GM23248 (cell line): ENCODE measurements around the gene DHX32. TPM values are rescaled to one million over a fixed set of nuclear protein-coding genes. Genes with fewer than 3 reads are reported as not detected.
A peak's percentile ranks its signal among the peaks of the same experiment; 100 is the strongest.

Experiments
- DNase-seq: peaks from one replicate; pipeline ENCODE4 v3.0.0-alpha.2; 2015
- H2AFZ ChIP-seq: fragments of 200-600 bp; sonication (generic); 2 replicates; pipeline ENCODE4 v1.6.1; 2016; ENCODE audit warnings: antibody characterized with exemption
- H3F3A ChIP-seq: fragments of 200-600 bp; sonication (generic); 2 replicates; pipeline ENCODE4 v1.6.1; 2016; ENCODE audit warnings: mild to moderate bottlenecking, antibody characterized with exemption, mixed run types; ENCODE audit not compliant: insufficient read depth
- H3K27ac ChIP-seq: fragments of 200-600 bp; sonication (generic); 2 replicates; pipeline ENCODE4 v1.5.1; 2016; ENCODE audit warnings: mild to moderate bottlenecking
- H3K27me3 ChIP-seq: fragments of 200-600 bp; sonication (generic); replicated peaks from 2 replicates; pipeline ENCODE4 v1.6.1; 2016; ENCODE audit warnings: mild to moderate bottlenecking; ENCODE audit not compliant: insufficient read depth
- H3K36me3 ChIP-seq: fragments of 200-600 bp; sonication (generic); 2 replicates; pipeline ENCODE4 v1.6.1; 2016; ENCODE audit warnings: low read depth, mild to moderate bottlenecking
- H3K4me1 ChIP-seq: fragments of 200-600 bp; sonication (generic); 2 replicates; pipeline ENCODE4 v1.6.1; 2016; ENCODE audit warnings: mild to moderate bottlenecking; ENCODE audit not compliant: insufficient read depth
- H3K4me2 ChIP-seq: fragments of 200-600 bp; sonication (generic); one replicate; pipeline ENCODE4 v1.6.1; 2016; ENCODE audit warnings: mild to moderate bottlenecking; ENCODE audit not compliant: unreplicated experiment
- H3K4me3 ChIP-seq: fragments of 200-600 bp; sonication (generic); 2 replicates; pipeline ENCODE4 v1.5.1; 2016; ENCODE audit warnings: mild to moderate bottlenecking
- H3K79me2 ChIP-seq: fragments of 200-600 bp; sonication (generic); 2 replicates; pipeline ENCODE4 v1.6.1; 2016; ENCODE audit warnings: mild to moderate bottlenecking; ENCODE audit not compliant: insufficient read depth
- H3K9ac ChIP-seq: fragments of 200-600 bp; sonication (generic); 2 replicates; pipeline ENCODE4 v1.6.1; 2016; ENCODE audit warnings: mild to moderate bottlenecking
- H3K9me2 ChIP-seq: fragments of 200-600 bp; sonication (generic); 2 replicates; pipeline ENCODE4 v1.6.1; 2016; ENCODE audit warnings: mixed run types, mild to moderate bottlenecking, moderate library complexity; ENCODE audit not compliant: insufficient read depth
- H3K9me3 ChIP-seq: fragments of 200-600 bp; sonication (generic); one replicate; pipeline ENCODE4 v1.6.1; 2017; ENCODE audit warnings: low read depth
- H4K20me1 ChIP-seq: fragments of 200-600 bp; sonication (generic); 2 replicates; pipeline ENCODE4 v1.6.0; 2016; ENCODE audit not compliant: insufficient read depth
- EZH2 ChIP-seq: fragments of 200-600 bp; sonication (generic); IDR thresholded peaks from 2 replicates; pipeline ENCODE4 v1.6.1; 2018; ENCODE audit warnings: antibody characterized with exemption, mild to moderate bottlenecking; ENCODE audit not compliant: insufficient read depth, poor library complexity, severe bottlenecking
- EZH2phosphoT487 ChIP-seq: fragments of 200-600 bp; sonication (generic); IDR thresholded peaks from 2 replicates; pipeline ENCODE4 v1.6.1; 2018; ENCODE audit warnings: antibody characterized with exemption, moderate library complexity, mild to moderate bottlenecking, low read depth; ENCODE audit not compliant: insufficient read depth
- WGBS, 2 experiments: methylation state at CpG; one replicate each; pipeline ENCODE4 v1.1.6; 2015 to 2017; ENCODE audit warnings: low lambda C conversion rate in 2 of 2, low coverage in 1 of 2; ENCODE audit errors: missing lambda C conversion rate in 2 of 2; 5-methylcytosine and 5-hydroxymethylcytosine counted together
- in situ Hi-C: fragments of 300-500 bp; cut with MboI; formaldehyde crosslinking; loops from 2 replicates; pipeline ENCODE4 v1.15.0; 2020
- polyA plus RNA-seq: library from polyadenylated mRNA; unstranded; fragments of >200 nt; fragmentation: Nextera tagmentation; extraction: Ambion mirVana; gene quantifications from 2 replicates; pipeline ENCODE4 v1.2.1, GENCODE V29; 2016
- total RNA-seq: library from RNA; depleted of rRNA; stranded (reverse); fragments of >200 nt; shearing (Covaris generic); gene quantifications from 2 replicates; pipeline ENCODE4 v1.2.3, GENCODE V29; 2014

Gene DHX32
- total and polyA plus RNA-seq, 2 experiments from 2014 or later: 34.4 to 49.6 TPM

- in situ Hi-C loops: no loop called here
Measured at GRCh38 chr10:125868372-125868975, 12.6 kb downstream of the DHX32 start.

GRCh38 chr10:125866421-125867029, 14.6 kb downstream of the DHX32 start:
- no peak overlapping the region for H3K4me3 ChIP-seq
- no peak overlapping the region for H3K4me2 ChIP-seq
- no peaks in the 10 kb centered on the region for H3K4me1 ChIP-seq
- no peaks in the 10 kb centered on the region for H3K27me3 ChIP-seq
- in situ Hi-C loops: no loop called here
- TF ChIP-seq EZH2: no peak
- no peak for TF ChIP-seq EZH2phosphoT487
- no peaks in the 10 kb centered on the region for H3K9me2 ChIP-seq
- peaks cover 7% of the 10 kb centered on the region; the same call in 1 of the 2 replicates for H3K36me3 ChIP-seq
- no peak overlapping the region for H3K9ac ChIP-seq
- no peaks in the 10 kb centered on the region for H3F3A ChIP-seq
- H4K20me1 ChIP-seq: no peaks in the 10 kb centered on the region
- no peaks in the 10 kb centered on the region for H3K9me3 ChIP-seq
- H3K79me2 ChIP-seq: 0 out of 2 replicates have a peak, but pooled peaks cover 4% of the 10 kb centered on the region
- no peak for DNase-seq
- no peak overlapping the region for H3K27ac ChIP-seq
- WGBS, 2 experiments: 94 to 99% methylated on average over 7 of the region's 7 CpGs
- no peak overlapping the region for H2AFZ ChIP-seq

More at GRCh38 chr10:125868372-125868975, 12.6 kb downstream of the DHX32 start:
- 70 to 71% methylated on average over 7 of the region's 7 CpGs for WGBS, 2 experiments
- no peak overlapping the region for H3K27ac ChIP-seq
- no peaks in the 10 kb centered on the region for H3K9me2 ChIP-seq
- no peak overlapping the region for H3K4me3 ChIP-seq
- H3K79me2 ChIP-seq: 0 out of 2 replicates have a peak, but pooled peaks cover 4% of the 10 kb centered on the region
- peaks cover 7% of the 10 kb centered on the region; the same call in 1 of the 2 replicates for H3K36me3 ChIP-seq
- H2AFZ ChIP-seq: no peak overlapping the region
- no peaks in the 10 kb centered on the region for H3K4me1 ChIP-seq
- no peaks in the 10 kb centered on the region for H3K27me3 ChIP-seq
- no peaks in the 10 kb centered on the region for H3F3A ChIP-seq
- H3K9ac ChIP-seq: no peak overlapping the region
- H3K4me2 ChIP-seq: no peak overlapping the region
- no peaks in the 10 kb centered on the region for H4K20me1 ChIP-seq
- TF ChIP-seq EZH2 (no peak), EZH2phosphoT487 (no peak)
- peak; percentile 63 for DNase-seq
- H3K9me3 ChIP-seq: no peaks in the 10 kb centered on the region

GRCh38 chr10:125865120-125865519, 16.0 kb downstream of the DHX32 start:
- no peak overlapping the region for H3K27ac ChIP-seq
- H3K4me2 ChIP-seq: no peak overlapping the region
- 0 out of 2 replicates have a peak, but pooled peaks cover 1% of the 10 kb centered on the region for H3K79me2 ChIP-seq
- no peak overlapping the region for H3K4me3 ChIP-seq
- no peaks in the 10 kb centered on the region for H3K9me3 ChIP-seq
- H3K9me2 ChIP-seq: no peaks in the 10 kb centered on the region
- TF ChIP-seq EZH2: no peak
- TF ChIP-seq EZH2phosphoT487: no peak
- H3K4me1 ChIP-seq: no peaks in the 10 kb centered on the region
- H3F3A ChIP-seq: no peaks in the 10 kb centered on the region
- no peaks in the 10 kb centered on the region for H3K27me3 ChIP-seq
- no peaks in the 10 kb centered on the region for H4K20me1 ChIP-seq
- H3K36me3 ChIP-seq: peaks cover 7% of the 10 kb centered on the region; the same call in 1 of the 2 replicates
- in situ Hi-C loops: no loop called here
- DNase-seq: no peak
- 93 to 99% methylated on average over 3 of the region's 3 CpGs for WGBS, 2 experiments
- no peak overlapping the region for H3K9ac ChIP-seq
- H2AFZ ChIP-seq: no peak overlapping the region

- DNase-seq: no peak
- in situ Hi-C loops: no loop called here
- Histone ChIP-seq H3K36me3 (peaks cover 12% of the 10 kb centered on the region), H3K4me3 (no peak overlapping the region), H3K4me2 (no peak overlapping the region), H3K27me3 (no peaks in the 10 kb centered on the region), H3K9me2 (no peaks in the 10 kb centered on the region), H3K79me2 (no peaks in the 10 kb centered on the region), H3K4me1 (no peaks in the 10 kb centered on the region), H3K9me3 (no peaks in the 10 kb centered on the region), H2AFZ (no peak overlapping the region), H3F3A (no peaks in the 10 kb centered on the region), H4K20me1 (no peaks in the 10 kb centered on the region), H3K9ac (no peak overlapping the region), H3K27ac (no peak overlapping the region)
- TF ChIP-seq EZH2 (no peak), EZH2phosphoT487 (no peak)
- 96 to 100% methylated on average over 4 of the region's 4 CpGs for WGBS, 2 experiments
Measured at GRCh38 chr10:125859128-125859817, 21.8 kb downstream of the DHX32 start.
